H1 (cell line): ENCODE data around the gene LPAR2. TPM values are rescaled to one million over a fixed set of nuclear protein-coding genes. Genes with fewer than 3 reads are reported as not detected.

Source experiments
- CTCF ChIA-PET: fragments of 300-600 bp; sonication (Branson Sonifier 250); formaldehyde crosslinking; loops from one replicate; lab custom pipeline; 2021; ENCODE audit not compliant: partially characterized antibody; lab: Charles Lee
- POLR2A ChIA-PET: fragments of 300-600 bp; sonication (Branson Sonifier 250); formaldehyde crosslinking; loops from one replicate; lab custom pipeline; 2021; ENCODE audit warnings: inconsistent platforms; ENCODE audit not compliant: partially characterized antibody; lab: Charles Lee
- DNase-seq, 2 experiments: peaks; one replicate each; pipeline versions ENCODE4 v3.0.0 to v3.0.0-alpha.2; 2010 to 2022; ENCODE audit warnings: low spot score in 2 of 2, low read depth in 1 of 2, mixed read lengths in 1 of 2
- FAIRE-seq: peaks from 2 replicates; lab custom pipeline; 2011; peaks lifted over from hg19 to GRCh38; lab: Jason Lieb, UNC
- H2AFZ ChIP-seq: 2 replicates; pipeline ENCODE4 v1.8.1; 2012; ENCODE audit warnings: low read length, inconsistent platforms
- H2AK5ac ChIP-seq: 2 replicates; pipeline ENCODE4 v1.6.1; 2013; ENCODE audit warnings: low read depth, low read length
- H2BK120ac ChIP-seq: replicated peaks from 2 replicates; pipeline ENCODE3; 2013; ENCODE audit warnings: low read depth, low read length, inconsistent platforms
- H2BK12ac ChIP-seq: 2 replicates; pipeline ENCODE4 v1.6.1; 2013; ENCODE audit warnings: low read depth, low read length
- H2BK15ac ChIP-seq: 2 replicates; pipeline ENCODE4 v1.6.1; 2013; ENCODE audit warnings: low read length
- H2BK20ac ChIP-seq: 2 replicates; pipeline ENCODE4 v1.6.1; 2013; ENCODE audit warnings: low read length
- H2BK5ac ChIP-seq: 2 replicates; pipeline ENCODE4 v1.6.1; 2013; ENCODE audit warnings: low read depth, low read length
- H3K14ac ChIP-seq: 2 replicates; pipeline ENCODE4 v1.6.1; 2013; ENCODE audit warnings: inconsistent platforms; ENCODE audit not compliant: insufficient read length
- H3K18ac ChIP-seq: 2 replicates; pipeline ENCODE4 v1.6.1; 2013; ENCODE audit warnings: low read length; ENCODE audit errors: extremely low read depth
- H3K23ac ChIP-seq: 2 replicates; pipeline ENCODE4 v1.6.1; 2013; ENCODE audit warnings: inconsistent platforms; ENCODE audit not compliant: insufficient read length
- H3K23me2 ChIP-seq: 2 replicates; pipeline ENCODE4 v1.6.1; 2013; ENCODE audit warnings: low read depth, low read length
- H3K27ac ChIP-seq: 2 replicates; pipeline ENCODE4 v1.6.1; 2011; ENCODE audit warnings: low read depth, low read length, inconsistent platforms
- H3K27me3 ChIP-seq, 4 experiments: replicated peaks in 1 of 4; 1 replicate in 1 of 4; 2 replicates in 3 of 4; pipeline versions ENCODE4 v1.6.1 to v1.8.1; 2011 to 2013; ENCODE audit warnings: low read length in 3 of 4, mild to moderate bottlenecking in 3 of 4, inconsistent platforms in 2 of 4, mixed read lengths in 2 of 4, moderate library complexity in 1 of 4; ENCODE audit not compliant: control insufficient read depth in 3 of 4, insufficient read depth in 3 of 4; ENCODE audit errors: extremely low read depth in 1 of 4
- H3K36me3 ChIP-seq, 4 experiments: 2 replicates each; pipeline versions ENCODE4 v1.6.1 to v1.8.1; 2011 to 2013; ENCODE audit warnings: mild to moderate bottlenecking in 4 of 4, low read length in 3 of 4, moderate library complexity in 2 of 4, control low read depth in 1 of 4, inconsistent platforms in 1 of 4; ENCODE audit not compliant: insufficient read depth in 4 of 4, control insufficient read depth in 2 of 4
- H3K4ac ChIP-seq: replicated peaks from 2 replicates; pipeline ENCODE3; 2013; ENCODE audit warnings: low read length, low read depth, mixed read lengths, inconsistent platforms; ENCODE audit not compliant: insufficient read length
- H3K4me1 ChIP-seq, 4 experiments: replicated peaks in 1 of 4; 1 replicate in 1 of 4; 2 replicates in 3 of 4; pipeline versions ENCODE4 v1.6.1 to v1.8.1; 2011 to 2013; ENCODE audit warnings: low read length in 3 of 4, inconsistent platforms in 2 of 4, mixed read lengths in 1 of 4; ENCODE audit not compliant: insufficient read depth in 4 of 4, control insufficient read depth in 3 of 4
- H3K4me2 ChIP-seq, 2 experiments: 2 replicates each; pipeline versions ENCODE4 v1.6.1 to v1.8.1; 2011 to 2013; ENCODE audit warnings: low read depth in 2 of 2, low read length in 2 of 2, control low read depth in 1 of 2, inconsistent platforms in 1 of 2, mild to moderate bottlenecking in 1 of 2; ENCODE audit not compliant: insufficient read depth in 1 of 2
- H3K4me3 ChIP-seq, 4 experiments: fragments of 200-600, 300-600 bp in 1 of 4; sonication (generic), shearing (Covaris generic), sonication (Bioruptor Twin) in 1 of 4; 2 replicates each; pipeline versions ENCODE4 v1.5.1 to v1.8.1; 2011 to 2016; ENCODE audit warnings: low read length in 4 of 4, low read depth in 3 of 4, control low read depth in 2 of 4, inconsistent platforms in 2 of 4, mild to moderate bottlenecking in 2 of 4, mixed read lengths in 1 of 4, moderate library complexity in 1 of 4; ENCODE audit not compliant: insufficient read depth in 2 of 4; ENCODE audit errors: extremely low read depth in 1 of 4
- H3K56ac ChIP-seq: replicated peaks from 2 replicates; pipeline ENCODE3; 2013; ENCODE audit warnings: low read depth, mild to moderate bottlenecking, mixed read lengths, low read length, inconsistent platforms; ENCODE audit not compliant: insufficient read length
- H3K79me1 ChIP-seq: 2 replicates; pipeline ENCODE4 v1.6.1; 2013; ENCODE audit warnings: low read depth, low read length, control low read depth
- H3K79me2 ChIP-seq, 2 experiments: 2 replicates each; pipeline versions ENCODE4 v1.6.1 to v1.8.1; 2012 to 2013; ENCODE audit warnings: low read length in 2 of 2, mild to moderate bottlenecking in 2 of 2, inconsistent platforms in 1 of 2; ENCODE audit not compliant: insufficient read depth in 2 of 2, control insufficient read depth in 1 of 2
- H3K9ac ChIP-seq, 4 experiments: replicated peaks in 1 of 4; 1 replicate in 1 of 4; 2 replicates in 3 of 4; pipeline versions ENCODE4 v1.6.1 to v1.8.1; 2011 to 2013; ENCODE audit warnings: low read depth in 3 of 4, low read length in 3 of 4, control low read depth in 2 of 4, mild to moderate bottlenecking in 2 of 4, moderate library complexity in 2 of 4, inconsistent platforms in 1 of 4; ENCODE audit errors: extremely low read depth in 1 of 4
- H3K9me3 ChIP-seq, 2 experiments: 2 replicates each; pipeline versions ENCODE4 v1.6.1 to v1.8.1; 2012 to 2013; ENCODE audit warnings: mild to moderate bottlenecking in 2 of 2, moderate library complexity in 2 of 2, control low read depth in 1 of 2, inconsistent platforms in 1 of 2, low read depth in 1 of 2, low read length in 1 of 2, mixed read lengths in 1 of 2; ENCODE audit not compliant: insufficient read depth in 2 of 2
- H4K20me1 ChIP-seq, 2 experiments: replicated peaks in 1 of 2; 2 replicates each; pipeline versions ENCODE3 to v1.8.1; 2011 to 2013; ENCODE audit warnings: inconsistent platforms in 2 of 2, low read length in 2 of 2, mild to moderate bottlenecking in 1 of 2; ENCODE audit not compliant: insufficient read depth in 2 of 2, control insufficient read depth in 1 of 2
- H4K5ac ChIP-seq: 2 replicates; pipeline ENCODE4 v1.6.1; 2013; ENCODE audit warnings: low read length, low read depth, mixed read lengths, inconsistent platforms; ENCODE audit not compliant: insufficient read length
- H4K8ac ChIP-seq: 2 replicates; pipeline ENCODE4 v1.8.0; 2013; ENCODE audit warnings: mild to moderate bottlenecking, moderate library complexity, low read length, inconsistent platforms; ENCODE audit not compliant: insufficient read depth; ENCODE audit errors: extremely low read depth
- H4K91ac ChIP-seq: replicated peaks from 2 replicates; pipeline ENCODE3; 2013; ENCODE audit warnings: low read length, mixed read lengths, inconsistent platforms; ENCODE audit not compliant: insufficient read length
- CREB1 ChIP-seq: IDR thresholded peaks from 2 replicates; pipeline ENCODE4 v1.6.1; 2012; ENCODE audit warnings: inconsistent platforms
- WGBS, 2 experiments: shearing (Covaris generic) in 1 of 2; methylation state at CpG; one replicate each; pipeline versions ENCODE4 v1.1.6 to v1.1.7; 2013 to 2015; ENCODE audit warnings: low lambda C conversion rate in 2 of 2, mixed read lengths in 2 of 2, inconsistent platforms in 1 of 2, low coverage in 1 of 2, missing lambda C conversion rate in 1 of 2; ENCODE audit not compliant: insufficient replicate concordance in 2 of 2, insufficient coverage in 1 of 2, insufficient read length in 1 of 2; ENCODE audit errors: extremely low coverage in 1 of 2, missing lambda C conversion rate in 1 of 2; 5-methylcytosine and 5-hydroxymethylcytosine counted together
- polyA plus RNA-seq, 7 experiments: library from polyadenylated mRNA; depleted of rRNA in 3 of 7; stranded (reverse) in 5 of 7; unstranded in 2 of 7; fragments of >200 nt in 5 of 7; fragments of 200-250 nt in 2 of 7; gene quantifications; 1 replicate in 5 of 7; 2 replicates in 1 of 7; 4 replicates in 1 of 7; pipeline versions ENCODE4 v1.2.1 to v1.2.3, GENCODE V29; 2011 to 2013; ENCODE audit warnings: missing spikeins in 2 of 7, mixed read lengths in 2 of 7
- total RNA-seq: library from RNA; stranded (reverse); fragmentation: NEBNext Ultra II Directional; extraction: Animal tissue kit (Norgen Biotek cat#: 25700); gene quantifications from 2 replicates; pipeline ENCODE4 v1.2.1, GENCODE V29; 2021

Gene LPAR2
- total and polyA plus RNA-seq, 2 of the 8 experiments (the other 6 are each of a cell fraction or from before 2014, with no cell fraction given), result 47.6 to 70.2 TPM

- DNase-seq (peak in 1 of 2 experiments; percentile 34), FAIRE-seq (no peak)
- H3K27ac ChIP-seq, result no peak overlapping the region
- no peak overlapping the region for H3K4ac ChIP-seq
- H3K18ac ChIP-seq, result no peak overlapping the region
- no peak overlapping the region for H2BK12ac ChIP-seq
- H3K79me1 ChIP-seq, result peaks cover 16% of the 10 kb centered on the region
- TF ChIP-seq CREB1, result no peak
- no peak overlapping the region for H2AFZ ChIP-seq
- peaks cover 6 to 18% of the 10 kb centered on the region in 2 experiments for H4K20me1 ChIP-seq
- H3K4me3 ChIP-seq, result peak overlapping the region; percentile 77 to 97 (median 90); a peak in 7 of 8 replicates
- no peaks in the 10 kb centered on the region for H3K9me3 ChIP-seq
- ChIA-PET CTCF (interaction anchor here (1.0 to 2.4 kb wide), 2 partner anchors 10 to 110 kb away, joined by 3 to 9 read pairs; no protein-coding TSS in a partner anchor), POLR2A (interaction anchor here (0.6 to 2.4 kb wide), 11 partner anchors 10 to 295 kb away, joined by 3 to 20 read pairs (median 3); partner anchors contain the start of genes GMIP, ZNF506 and ZNF93)
- H2BK20ac ChIP-seq, result no peak overlapping the region
- H3K79me2 ChIP-seq, result peaks cover 21 to 30% of the 10 kb centered on the region in 2 experiments
- H3K4me1 ChIP-seq, result peaks cover 3 to 12% (median 6%) of the 10 kb centered on the region in 4 experiments; a peak in 5 of 7 replicates
- no peak overlapping the region for H3K23ac ChIP-seq
- no peak overlapping the region for H4K5ac ChIP-seq
- H3K23me2 ChIP-seq, result no peaks in the 10 kb centered on the region
- no peak overlapping the region for H2BK120ac ChIP-seq
- WGBS, 2 experiments, result 95% methylated on average over 8 of the region's 8 CpGs; no CpG with 5 or more reads in 1 of the 2 experiments
- no peak overlapping the region for H3K56ac ChIP-seq
- H2BK5ac ChIP-seq, result no peak overlapping the region
- peak overlapping the region; percentile 72 to 95 for H3K4me2 ChIP-seq
- H4K8ac ChIP-seq, result no peak overlapping the region
- no peaks in the 10 kb centered on the region for H3K27me3 ChIP-seq
- peaks cover 11 to 25% (median 16%) of the 10 kb centered on the region in 4 experiments for H3K36me3 ChIP-seq
- no peak overlapping the region for H2AK5ac ChIP-seq
- H4K91ac ChIP-seq, result no peak overlapping the region
- H2BK15ac ChIP-seq, result no peak overlapping the region
- H3K9ac ChIP-seq, result peak overlapping the region in 1 of 4 experiments; percentile 93; a peak in 2 of 7 replicates
- H3K14ac ChIP-seq, result no peak overlapping the region
Observed at GRCh38 chr19:19662344-19662743, 34.3 kb upstream of the LPAR2 start.
